ENCODE data around the gene SNED1.

Gene SNED1

DNA sequence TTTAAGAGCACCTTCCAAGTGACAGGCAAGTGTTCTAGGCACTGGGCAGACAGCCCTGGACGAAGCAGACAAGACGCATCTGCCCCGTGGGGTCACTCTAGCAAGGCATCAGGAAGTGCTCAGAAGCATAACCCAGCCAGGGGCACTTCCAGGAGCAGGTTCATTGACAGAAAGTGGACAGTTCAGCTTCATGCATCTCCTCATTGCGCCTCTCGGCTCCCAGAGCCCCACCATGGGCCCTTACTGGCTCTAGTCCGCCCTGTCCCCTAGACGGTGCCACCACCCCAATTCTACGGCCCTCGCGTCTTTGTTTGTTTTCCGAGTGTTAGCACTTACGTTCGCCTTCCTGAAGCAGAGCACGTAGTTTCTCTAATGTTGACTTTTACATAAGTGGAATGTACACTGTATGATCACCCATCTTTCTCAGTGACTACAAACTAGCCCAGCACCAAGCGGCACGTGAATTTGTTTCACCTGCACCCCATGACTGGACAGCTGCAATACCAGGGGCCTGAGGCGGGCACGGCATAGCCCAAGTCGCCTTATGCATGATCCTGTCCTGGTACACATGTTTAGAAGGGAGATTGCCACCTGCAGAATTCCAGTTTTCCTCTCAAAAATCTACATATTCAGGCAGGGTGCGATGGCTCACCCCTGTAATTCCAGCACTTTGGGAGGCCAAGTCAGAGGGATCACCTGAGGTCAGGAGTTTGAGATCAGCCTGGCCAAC, 33.2 kb downstream of the SNED1 start:
- no peak for DNase-seq

DNA sequence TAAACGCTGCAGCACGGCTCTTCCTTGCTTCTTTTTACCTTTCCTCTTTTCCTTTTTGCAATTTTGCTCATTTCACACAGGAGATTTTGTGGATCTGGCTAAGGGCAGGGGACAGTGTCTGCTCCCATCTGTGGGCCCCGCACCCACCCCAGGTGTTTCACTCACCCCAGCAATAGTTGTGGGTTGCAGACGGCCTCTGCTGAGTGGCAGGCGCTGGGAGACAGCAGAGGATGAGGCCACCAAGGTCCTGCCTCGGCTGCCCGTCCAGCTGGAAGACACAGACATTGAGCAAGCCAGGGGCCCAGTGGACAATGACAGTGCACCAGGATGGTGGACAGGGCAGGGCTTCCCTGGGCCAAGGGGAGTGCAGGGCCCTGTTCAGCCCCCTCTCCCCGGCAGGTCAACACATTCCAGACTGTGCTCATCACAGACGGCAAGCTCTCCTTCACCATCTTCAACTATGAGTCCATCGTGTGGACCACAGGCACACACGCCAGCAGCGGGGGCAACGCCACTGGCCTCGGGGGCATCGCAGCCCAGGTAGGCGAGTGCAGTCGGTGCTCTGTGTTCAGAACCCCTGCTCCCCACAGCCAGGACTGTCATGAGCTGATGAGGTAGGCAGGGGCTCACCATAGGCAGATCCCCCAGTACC, 35.0 kb downstream of the SNED1 start:
- no peak for DNase-seq

DNA sequence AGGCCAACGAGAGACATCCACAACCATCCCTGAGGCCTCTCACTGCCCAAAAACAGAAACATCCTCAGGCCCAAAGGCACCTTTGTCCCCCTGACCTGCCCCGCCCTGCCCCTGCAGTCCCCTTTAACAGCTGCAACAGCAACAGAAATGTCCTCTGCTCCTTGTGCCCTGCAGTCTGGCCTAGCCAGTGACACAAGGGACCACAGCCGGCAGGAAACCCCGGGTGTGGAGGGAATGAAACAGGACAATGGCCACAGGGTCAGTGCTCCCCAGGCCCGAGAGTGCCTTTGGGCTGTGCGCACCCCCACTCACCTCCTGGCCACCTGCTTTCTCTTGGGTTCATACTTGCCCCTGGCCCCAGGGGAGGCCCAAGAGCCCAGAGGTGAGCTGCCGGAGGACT, 35.6 kb downstream of the SNED1 start:
- no peak for DNase-seq

DNA sequence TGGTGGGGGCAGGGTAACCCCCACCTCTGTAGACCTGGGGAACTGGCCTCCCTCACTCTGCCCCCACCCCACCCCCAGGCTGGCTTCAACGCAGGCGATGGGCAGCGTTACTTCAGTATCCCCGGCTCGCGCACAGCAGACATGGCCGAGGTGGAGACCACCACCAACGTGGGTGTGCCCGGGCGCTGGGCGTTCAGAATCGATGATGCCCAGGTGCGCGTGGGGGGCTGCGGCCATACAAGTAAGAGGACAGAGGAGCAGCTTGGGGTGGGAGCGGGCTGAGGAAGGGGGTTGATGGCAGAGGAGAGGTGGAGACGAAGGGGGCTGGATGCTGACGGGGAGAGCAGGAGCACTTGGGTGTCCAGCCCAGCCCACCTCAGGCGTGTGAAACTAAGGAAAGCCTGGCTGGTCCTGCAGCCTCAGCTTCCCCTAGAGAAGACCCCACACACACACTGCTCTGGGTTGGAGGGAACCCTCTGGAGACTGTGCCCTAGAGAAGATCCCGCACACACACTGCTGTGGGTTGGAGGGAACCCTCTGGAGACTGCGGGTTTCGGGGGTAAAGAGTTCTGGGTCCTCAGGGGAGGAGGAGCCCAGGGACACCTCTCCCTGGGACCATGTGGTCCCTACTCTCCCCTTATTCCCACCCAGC, 36.2 kb downstream of the SNED1 start:
- DNase-seq = no peak

DNA sequence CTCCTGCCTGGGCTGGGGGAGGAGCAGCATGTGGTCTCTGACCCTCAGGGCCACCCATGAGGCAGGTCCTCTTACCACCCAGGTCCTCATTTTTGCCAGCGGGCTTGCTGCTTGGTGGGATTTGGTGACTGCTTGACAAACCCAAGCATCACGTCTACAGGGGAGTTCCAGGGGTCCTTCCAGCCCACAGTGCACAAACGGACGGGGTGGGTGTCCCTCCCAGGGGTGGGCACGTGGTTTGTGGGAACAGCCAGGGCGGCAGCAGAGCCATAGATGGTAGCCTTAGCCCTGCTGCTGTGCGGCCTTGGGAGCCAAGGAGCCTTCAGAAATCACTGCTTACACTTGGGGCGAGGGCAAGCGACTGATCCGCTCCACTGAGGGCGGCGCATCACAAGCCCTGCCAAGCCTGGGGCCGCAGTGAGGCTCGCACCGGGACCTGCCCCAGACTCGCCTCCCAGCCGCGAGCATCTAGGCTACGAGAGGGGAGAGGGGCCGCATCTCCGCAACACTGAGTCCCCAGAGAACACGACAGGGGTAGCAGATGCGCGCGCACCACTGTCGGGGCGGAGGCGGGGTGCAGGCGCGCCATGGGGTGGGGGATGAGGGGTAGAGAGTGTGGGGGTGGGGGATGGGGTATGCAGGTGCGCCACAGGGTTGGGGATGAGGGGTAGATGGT, 36.9 kb downstream of the SNED1 start:
- DNase-seq = no peak

DNA sequence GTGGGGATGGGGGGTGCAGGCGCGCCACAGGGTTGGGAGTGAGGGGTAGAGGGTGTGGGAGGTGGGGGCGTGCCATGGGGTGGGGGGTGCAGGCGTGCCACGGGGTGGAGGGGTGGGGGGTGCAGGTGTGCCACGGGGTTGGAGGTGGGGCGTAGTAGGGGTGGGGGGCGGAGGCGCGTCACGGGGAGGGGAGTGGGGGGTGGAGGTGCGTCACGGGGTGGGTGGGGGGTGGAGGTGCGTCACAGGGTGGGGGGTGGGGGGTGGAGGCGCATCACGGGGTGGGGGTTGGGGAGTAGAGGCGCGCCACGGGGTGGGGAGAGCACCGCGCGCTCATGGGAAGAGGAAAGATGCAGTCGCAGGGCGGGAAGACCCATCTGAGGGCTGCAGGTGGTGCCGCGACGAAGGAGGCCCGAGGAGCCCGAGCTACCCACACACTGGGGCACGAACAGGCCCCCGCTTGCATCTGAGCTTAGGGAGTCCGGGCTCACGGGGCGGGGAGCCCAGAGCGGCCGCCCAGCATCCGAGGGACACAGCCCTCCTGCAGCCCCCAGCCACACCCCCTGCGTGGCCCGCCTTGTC, 37.5 kb downstream of the SNED1 start:
- no peak for DNase-seq

DNA sequence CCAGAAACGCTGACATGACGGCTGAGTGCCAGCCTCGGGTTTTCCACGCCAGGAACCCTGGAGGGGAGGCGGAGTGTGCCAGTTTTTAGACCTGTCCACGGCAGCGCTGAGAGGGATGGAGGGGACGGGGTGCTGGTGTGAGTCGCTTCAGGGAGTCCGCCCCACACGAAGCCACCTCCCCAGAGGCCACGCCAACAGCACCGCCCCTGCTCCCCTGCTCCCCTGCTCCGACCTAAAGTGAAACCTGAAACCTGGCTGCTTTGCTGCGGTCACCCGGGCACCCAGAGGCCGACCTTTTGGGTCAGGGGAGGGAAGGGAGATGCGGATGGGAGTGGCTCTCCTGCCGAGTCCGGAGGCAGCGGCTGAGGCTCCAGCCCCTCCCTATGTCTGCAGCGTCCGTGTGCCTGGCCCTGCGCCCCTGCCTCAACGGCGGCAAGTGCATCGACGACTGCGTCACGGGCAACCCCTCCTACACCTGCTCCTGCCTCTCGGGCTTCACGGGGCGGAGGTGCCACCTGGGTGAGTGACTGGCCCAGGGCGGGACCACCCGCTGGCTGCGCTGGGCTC, 38.1 kb downstream of the SNED1 start:
- DNase-seq = no peak

DNA sequence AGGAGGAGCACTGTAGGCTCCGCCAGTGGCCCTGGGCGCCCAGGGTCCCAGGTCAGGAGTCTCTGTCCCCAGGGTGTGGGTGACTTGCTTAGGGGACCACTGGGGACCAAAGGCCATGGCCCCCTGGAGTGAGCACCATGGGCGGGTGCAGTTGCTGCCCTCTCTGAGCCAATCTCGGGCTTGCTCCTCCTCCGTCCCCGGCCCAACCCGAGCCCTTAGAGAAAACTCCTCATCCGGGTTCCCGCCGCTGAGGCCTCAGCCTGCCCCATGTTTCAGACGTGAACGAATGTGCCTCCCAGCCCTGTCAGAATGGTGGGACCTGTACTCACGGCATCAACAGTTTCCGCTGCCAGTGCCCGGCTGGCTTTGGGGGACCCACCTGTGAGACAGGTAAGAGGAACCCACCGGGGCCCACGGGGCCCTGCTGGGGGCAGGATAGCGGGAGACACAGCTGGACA, 38.6 kb downstream of the SNED1 start:
- DNase-seq = no peak

DNA sequence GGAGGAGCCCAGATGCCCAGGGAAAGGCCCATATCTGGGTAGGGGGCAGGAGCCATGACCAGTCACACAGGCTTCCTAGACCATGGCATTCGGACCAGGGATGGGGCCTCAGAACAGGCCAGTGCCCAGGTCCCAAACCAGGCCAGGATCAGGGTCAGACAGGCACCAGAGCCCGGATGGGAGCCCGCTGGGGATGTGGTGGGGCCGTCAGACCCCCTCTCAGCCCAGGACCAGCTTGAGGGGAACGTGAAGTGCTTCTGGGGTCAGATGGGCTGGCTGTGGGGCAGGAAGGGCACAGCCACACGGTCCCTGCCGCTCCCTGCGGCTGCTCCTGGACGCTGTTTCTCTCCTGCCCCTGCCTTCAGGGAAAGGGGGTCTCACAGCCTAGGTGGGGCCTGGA, 39.1 kb downstream of the SNED1 start:
- no peak for DNase-seq

DNA sequence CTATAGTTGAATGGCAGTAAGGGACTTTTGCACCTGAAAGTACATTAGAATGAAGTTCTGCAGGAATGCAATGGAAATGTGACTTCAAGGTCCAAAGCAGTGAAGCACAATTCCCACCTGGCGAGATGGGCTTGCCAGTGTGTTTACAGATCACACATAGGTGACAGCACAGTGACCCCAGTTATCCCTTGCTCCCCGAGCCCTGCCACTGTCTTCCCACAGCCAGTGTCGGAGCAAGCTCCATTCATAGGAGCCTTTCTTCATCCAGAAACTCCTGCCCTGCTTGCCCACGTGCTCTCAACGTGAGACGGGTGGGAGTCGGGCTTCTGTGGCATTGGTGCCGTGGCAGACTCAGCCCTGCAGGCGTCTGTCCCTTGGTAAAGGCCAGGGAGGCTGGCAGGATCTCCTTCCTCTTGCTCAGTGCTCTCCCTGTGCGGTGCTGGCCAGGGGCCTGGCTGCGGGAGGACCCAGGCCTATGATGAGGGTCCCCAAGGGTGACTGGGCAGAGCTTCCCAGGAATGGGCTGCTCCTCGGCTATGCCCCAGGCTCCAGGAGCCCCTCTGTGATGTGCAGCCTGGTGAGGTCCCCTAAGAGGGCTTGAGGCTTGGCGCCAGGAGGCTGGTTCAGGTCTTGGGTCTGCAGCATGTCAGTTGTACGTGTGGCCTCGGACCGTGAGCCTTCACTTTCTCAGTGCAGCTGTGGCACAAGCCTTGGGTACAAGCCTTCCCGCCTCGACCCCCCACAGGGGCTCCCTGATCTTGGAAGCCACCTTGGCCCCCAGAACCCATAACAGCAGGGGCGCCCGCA, 40.2 kb downstream of the SNED1 start:
- DNase-seq = no peak

DNA sequence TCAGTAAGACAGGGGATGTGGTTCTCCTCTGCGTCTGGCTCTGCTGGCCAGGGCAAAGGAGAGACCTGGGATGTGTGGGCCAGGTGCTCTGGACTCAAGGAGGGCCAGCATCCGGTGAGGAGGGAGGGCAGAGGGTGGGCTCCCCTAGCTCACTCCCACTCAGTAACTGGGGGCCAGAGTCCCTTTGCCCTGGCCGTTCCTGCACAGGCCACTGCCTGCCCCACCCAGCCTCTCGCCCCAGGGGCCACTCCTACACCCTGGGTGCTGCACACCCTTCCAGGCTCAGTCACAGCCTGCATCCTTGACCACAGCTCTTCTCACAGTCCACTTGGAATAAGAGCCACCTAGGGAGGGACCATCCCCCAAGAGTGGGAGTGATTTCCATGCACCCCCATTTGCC, 41.0 kb downstream of the SNED1 start:
- DNase-seq = no peak

DNA sequence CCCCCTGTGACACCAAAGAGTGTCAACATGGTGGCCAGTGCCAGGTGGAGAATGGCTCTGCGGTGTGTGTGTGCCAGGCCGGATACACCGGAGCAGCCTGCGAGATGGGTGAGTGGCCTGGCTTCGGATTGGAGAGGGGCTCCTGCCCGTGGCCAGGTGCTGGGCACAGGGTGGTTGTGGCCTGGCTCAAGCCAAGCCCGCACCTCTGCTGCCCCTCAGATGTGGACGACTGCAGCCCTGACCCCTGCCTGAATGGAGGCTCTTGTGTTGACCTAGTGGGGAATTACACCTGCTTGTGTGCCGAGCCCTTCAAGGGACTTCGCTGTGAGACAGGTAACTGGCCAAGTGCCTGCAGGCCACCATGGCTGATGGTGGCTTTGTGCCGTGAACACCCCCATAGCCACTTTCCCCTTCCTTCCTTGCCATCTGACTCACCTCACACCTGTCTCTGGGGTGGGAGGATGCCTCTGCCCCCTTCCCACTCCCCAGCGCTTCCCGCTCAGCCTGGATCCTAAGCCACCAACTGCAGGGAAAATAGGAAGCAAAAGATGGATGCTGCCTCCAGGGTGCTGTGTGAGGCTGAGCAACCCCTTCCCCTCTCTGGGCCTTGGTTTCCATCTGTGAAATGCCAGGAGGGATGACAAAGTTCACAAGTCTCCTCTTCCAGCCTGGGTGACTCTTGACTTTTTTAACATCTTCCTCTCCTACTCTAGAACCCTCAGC, 41.8 kb downstream of the SNED1 start:
- DNase-seq = no peak

DNA sequence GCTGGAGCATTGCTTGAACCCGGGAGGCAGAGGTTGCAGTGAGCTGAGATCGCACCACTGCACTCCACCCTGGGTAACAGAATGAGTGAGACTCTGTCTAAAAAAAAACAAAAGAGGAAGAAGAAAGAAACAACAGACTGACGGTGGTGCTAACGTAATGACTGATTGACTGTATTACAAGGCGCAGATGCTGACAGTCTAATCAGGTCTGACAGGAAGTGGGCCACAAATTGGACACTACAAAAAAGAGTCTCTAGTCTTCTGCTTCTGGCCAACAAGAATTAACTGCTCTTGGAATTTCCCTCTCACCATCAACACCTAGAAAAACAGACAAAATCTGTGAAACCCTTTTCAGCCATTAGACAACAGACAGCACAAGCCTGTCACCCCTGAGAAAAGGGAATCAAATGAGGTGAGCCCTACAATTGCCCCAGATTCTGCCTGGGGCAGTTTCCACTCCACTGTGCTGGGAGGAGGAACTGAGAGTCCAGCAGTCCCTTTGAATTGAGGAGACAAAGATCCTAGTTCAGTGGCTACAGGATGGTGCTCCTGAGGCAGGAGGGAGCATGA, 43.3 kb downstream of the SNED1 start:
- no peak for DNase-seq

DNA sequence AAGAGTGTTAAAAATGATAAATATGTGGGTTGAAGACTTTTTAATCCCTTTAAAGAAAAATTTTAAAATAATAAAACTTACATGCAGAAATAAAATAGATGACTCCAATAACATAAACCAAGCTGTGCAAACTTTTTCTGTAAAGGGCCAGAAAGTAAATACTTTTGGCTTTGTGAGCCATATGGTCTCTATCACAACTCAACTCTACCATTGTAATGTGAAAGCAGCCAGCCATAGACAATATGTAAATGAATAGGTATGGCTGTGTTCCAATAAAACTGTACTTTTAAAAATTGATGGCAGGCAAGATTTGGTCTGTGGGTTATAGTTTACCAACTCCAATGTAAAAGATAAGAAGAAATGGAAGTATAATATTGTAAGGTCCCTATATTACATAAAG, 45.2 kb downstream of the SNED1 start:
- no peak for DNase-seq

DNA sequence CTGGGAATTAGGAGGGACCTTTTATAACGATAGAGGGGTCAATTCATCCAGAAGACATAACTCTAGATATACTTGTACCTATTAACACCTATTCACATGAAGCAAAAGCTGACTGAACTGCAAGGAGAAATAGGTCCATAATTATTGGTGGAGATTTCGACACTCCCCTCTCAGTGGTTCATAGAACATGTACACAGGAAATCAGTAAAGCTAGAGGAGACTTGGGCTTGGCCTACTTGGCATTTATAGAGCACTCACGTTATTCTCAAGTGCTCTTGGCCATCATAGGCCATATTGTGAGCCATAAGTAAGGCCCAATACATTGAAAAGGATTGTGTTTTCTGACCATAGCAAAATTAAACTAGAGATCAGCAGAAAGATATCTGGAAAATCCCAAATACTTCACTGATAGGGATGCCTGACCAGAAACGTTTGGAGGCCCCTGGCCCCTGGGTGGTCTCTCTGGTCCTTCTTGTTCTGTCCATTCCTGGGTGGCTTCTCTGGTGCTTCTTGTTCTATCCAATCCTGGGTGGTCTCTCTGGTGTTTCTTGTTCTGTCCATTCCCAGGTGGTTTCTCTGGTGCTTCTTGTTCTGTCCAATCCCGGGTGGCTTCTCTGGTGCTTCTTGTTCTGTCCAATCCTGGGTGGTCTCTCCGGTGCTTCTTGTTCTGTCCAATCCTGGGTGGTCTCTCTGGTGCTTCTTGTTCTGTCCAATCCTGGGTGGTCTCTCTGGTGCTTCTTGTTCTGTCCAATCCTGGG, 49.0 kb downstream of the SNED1 start:
- DNase-seq = no peak

DNA sequence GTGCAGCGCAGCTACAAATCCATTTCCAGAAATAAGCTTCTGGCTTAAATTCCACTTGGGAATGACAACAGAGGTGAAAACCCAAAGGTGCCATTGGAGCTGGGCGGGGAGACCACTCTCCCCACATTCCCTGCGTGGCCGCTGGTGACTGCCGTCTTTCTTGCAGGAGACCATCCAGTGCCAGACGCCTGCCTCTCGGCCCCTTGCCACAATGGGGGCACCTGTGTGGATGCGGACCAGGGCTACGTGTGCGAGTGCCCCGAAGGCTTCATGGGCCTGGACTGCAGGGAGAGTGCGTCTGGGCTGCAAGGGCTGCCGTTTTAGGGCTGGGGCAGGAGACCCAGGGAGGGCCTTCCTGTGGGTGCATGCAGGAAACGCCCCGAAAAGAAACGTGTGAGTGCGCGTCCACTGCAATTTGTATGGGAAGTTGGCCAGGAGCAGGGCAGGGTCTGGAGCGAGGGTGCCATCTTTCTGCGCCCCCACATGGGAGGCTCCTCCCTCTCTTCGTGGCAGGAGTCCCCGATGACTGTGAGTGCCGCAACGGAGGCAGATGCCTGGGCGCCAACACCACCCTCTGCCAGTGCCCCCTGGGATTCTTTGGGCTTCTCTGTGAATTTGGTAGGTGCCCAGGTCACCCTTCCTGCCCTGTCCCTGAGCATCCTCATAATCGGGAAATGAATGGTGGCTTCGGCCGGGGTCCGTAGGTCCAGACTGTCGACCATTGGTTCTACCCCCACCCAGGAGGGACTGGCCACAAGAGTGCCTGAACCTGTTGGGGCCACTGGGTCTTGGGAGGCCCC, 49.9 kb downstream of the SNED1 start:
- no peak for DNase-seq

DNA sequence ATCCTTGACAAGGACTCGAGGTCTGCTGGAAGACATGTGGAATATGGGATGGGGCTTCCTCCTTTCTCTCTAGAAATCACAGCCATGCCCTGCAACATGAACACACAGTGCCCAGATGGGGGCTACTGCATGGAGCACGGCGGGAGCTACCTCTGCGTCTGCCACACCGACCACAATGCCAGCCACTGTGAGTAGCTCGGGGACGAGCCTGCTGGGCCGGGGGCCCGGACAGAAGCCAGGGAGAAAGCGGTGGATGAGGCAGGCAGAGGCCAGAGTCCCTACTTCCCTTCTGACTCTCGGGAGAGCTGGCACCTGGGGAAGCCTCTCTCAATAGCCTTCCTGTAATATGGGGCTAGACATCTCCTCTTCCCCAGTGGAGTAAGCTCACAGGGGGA, 50.5 kb downstream of the SNED1 start:
- no peak for DNase-seq

DNA sequence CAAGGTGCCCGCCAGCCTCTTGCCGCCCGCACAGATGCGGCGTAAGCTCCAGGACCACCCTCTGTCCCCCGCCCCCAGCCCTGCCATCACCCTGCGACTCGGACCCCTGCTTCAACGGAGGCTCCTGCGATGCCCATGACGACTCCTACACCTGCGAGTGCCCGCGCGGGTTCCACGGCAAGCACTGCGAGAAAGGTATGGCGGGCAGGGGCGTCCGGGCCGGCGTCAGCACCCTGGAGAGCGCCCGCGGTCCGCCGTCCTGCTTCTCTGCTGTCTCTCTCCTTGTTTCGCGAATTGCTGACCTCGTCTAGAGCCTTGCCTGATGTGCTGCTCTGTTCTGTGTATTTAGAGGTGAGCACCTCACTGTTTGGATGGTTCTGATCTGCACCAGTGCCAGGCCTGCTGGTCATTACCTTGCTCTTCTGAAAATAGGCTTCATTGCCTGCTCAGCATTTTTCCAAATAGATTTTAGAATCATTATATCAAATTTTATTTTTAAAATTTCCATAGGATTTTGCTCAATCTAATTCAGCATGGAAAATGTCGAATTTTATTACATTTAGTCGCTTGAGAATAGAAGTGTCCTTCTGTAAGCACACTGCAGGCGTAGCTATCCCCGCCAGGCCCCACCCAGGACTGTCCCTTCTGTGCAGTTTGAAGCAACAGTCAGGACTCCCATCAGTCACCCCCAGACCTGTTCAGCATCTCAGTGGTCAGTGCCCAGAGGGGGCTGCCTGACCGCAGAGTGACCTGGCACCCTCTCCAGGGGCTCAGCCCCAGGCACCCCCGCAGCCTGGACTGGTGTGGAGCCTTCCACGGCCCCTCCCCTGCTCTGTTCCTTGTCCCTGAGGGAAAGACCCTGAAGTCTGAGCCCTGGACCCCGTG, 51.6 kb downstream of the SNED1 start:
- no peak for DNase-seq

All from NCI-H2227 treated with DMSO at 0.1 percent for 48 hours (cell line).